ENCODE measurements around the gene LOXHD1. TPM values are rescaled to one million over a fixed set of nuclear protein-coding genes. Genes with fewer than 3 reads are reported as not detected.
A peak's percentile ranks its signal among the peaks of the same experiment; 100 is the strongest.

The LOXHD1 gene
- total and polyA plus RNA-seq, 2 experiments from 2014 or later = 0.21 TPM; not detected in 1

DNA sequence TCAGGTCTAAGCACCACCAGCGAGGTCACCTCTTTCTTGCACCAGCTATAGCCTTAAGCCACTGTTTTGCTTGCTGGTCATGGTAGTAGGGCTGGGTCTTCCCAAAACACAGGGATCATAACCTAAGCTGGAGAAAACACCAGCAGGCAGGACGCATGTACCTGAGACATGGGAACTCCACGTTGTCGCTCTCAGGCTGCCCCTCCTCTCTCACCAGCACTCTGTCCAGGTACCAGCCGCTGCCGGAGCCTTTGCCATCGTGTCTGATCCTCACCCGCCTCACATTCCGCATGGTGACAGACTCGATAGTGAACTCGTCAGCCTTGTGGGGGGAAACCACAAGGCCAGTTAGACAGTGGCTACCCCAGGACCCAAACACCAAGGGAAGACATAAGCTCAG lies 79.5 kb downstream of the LOXHD1 start:
- no peak for DNase-seq (ENCODE audit: low read depth in 1 of 2, low spot score in 1 of 2)
- TF ChIP-seq, protein P1, sequence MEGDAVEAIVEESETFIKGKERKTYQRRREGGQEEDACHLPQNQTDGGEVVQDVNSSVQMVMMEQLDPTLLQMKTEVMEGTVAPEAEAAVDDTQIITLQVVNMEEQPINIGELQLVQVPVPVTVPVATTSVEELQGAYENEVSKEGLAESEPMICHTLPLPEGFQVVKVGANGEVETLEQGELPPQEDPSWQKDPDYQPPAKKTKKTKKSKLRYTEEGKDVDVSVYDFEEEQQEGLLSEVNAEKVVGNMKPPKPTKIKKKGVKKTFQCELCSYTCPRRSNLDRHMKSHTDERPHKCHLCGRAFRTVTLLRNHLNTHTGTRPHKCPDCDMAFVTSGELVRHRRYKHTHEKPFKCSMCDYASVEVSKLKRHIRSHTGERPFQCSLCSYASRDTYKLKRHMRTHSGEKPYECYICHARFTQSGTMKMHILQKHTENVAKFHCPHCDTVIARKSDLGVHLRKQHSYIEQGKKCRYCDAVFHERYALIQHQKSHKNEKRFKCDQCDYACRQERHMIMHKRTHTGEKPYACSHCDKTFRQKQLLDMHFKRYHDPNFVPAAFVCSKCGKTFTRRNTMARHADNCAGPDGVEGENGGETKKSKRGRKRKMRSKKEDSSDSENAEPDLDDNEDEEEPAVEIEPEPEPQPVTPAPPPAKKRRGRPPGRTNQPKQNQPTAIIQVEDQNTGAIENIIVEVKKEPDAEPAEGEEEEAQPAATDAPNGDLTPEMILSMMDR (IDR thresholded peaks at IDR 0.05; ENCODE audit: low read depth, low read length) = no peak
- no peaks in the 10 kb centered on the region for H3K36me3 ChIP-seq

DNA sequence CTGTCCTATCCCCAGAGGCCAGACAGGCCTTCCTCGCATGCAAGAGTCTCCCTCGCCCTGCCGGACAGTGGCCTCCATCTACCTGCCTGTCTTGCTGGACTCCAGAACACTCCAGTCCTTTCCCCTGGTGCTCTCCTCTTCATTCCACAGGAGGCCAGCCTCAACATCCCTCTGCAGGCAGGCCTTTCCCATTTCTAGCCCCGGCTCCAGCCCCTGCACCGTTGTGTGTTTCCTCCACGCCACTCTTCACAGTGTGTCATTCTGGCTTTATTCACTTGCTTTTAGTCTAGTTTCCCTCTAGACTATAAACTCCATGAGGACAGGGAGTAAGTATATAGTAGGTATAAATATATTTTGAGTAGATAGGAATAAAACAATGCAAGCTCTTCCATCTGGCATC lies 81.2 kb downstream of the LOXHD1 start:
- Histone ChIP-seq H3K4me1 (ENCODE audit: low read depth) (peaks cover 8% of the 10 kb centered on the region), H3K27ac (no peak overlapping the region), H3K4me3 (no peak overlapping the region), H3K27me3 (no peaks in the 10 kb centered on the region), H3K36me3 (no peaks in the 10 kb centered on the region), H3K9me3 (ENCODE audit: low read depth) (no peaks in the 10 kb centered on the region)
- TF ChIP-seq, protein P1 (IDR thresholded peaks at IDR 0.05; ENCODE audit: low read depth, low read length) = no peak
- no peak for DNase-seq (ENCODE audit: low read depth in 1 of 2, low spot score in 1 of 2)

More for the DNA sequence above, 79.5 kb downstream of the LOXHD1 start:
- H3K27ac ChIP-seq = no peak overlapping the region
- H3K9me3 ChIP-seq (ENCODE audit: low read depth) = no peaks in the 10 kb centered on the region
- H3K4me3 ChIP-seq = no peak overlapping the region
- peaks cover 8% of the 10 kb centered on the region for H3K4me1 ChIP-seq (ENCODE audit: low read depth)
- no peaks in the 10 kb centered on the region for H3K27me3 ChIP-seq

DNA sequence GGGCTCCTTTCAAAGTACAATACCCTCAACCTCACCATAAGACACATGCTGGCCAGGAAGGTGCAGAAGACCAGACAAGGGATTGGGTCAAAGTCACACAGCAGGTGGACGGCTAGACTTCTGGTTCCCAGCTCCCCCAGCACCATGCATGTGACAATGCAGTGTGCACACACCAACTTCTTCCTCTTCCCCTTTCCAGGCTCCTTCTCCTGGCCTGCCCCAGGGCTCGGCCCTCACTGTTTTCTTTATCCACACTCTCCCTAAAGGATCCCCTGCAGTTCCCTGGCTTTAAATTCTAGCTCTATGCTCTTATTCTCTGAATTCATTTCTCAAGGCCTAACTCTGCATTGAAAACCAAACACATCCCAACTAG lies 82.3 kb downstream of the LOXHD1 start:
- DNase-seq (ENCODE audit: low read depth in 1 of 2, low spot score in 1 of 2) = no peak
- Histone ChIP-seq H3K4me1 (ENCODE audit: low read depth) (peaks cover 8% of the 10 kb centered on the region), H3K27ac (no peak overlapping the region), H3K36me3 (no peaks in the 10 kb centered on the region), H3K4me3 (no peak overlapping the region), H3K27me3 (no peaks in the 10 kb centered on the region), H3K9me3 (ENCODE audit: low read depth) (no peaks in the 10 kb centered on the region)
- TF ChIP-seq, protein P1 (IDR thresholded peaks at IDR 0.05; ENCODE audit: low read depth, low read length) = no peak

DNA sequence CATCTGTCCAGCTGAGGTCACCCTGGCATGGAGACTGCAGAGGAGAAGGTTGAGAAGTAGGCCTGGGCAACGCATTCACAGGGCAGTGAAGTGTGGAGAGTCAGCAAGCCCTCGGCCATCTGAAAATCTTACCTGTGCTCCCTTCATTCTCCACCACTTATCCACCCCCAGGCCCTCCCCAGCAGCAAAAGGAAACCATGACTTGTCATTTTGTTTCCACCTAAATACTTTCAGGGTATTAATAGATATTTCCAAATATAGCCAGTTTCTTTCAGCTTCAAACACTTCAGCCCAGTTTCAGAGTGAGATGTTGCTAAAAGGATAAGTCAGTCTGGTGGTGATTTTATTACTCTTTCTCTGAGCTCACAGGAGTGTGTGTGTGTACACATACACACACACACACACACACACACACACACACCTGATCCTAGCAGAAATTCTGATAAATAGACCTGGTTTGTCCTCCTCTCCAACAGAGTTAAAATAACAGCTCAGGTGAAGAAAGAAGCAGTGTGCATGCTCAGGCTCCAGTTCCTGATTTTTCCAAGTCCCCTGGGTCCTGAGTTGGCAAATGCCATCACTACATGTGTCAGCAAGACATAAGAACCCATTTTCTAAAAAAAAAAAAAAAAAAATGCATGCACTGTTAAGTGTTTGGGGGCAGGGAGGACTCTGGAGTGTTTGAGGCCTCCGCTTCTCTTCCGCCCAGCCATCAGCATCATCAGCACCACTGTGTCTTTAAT lies 82.8 kb downstream of the LOXHD1 start:
- Histone ChIP-seq H3K4me1 (ENCODE audit: low read depth) (peaks cover 8% of the 10 kb centered on the region), H3K27me3 (no peaks in the 10 kb centered on the region), H3K4me3 (no peak overlapping the region), H3K36me3 (no peaks in the 10 kb centered on the region), H3K27ac (peak overlapping the region; percentile 34), H3K9me3 (ENCODE audit: low read depth) (no peaks in the 10 kb centered on the region)
- DNase-seq (ENCODE audit: low read depth in 1 of 2, low spot score in 1 of 2) = no peak
- TF ChIP-seq, protein P1 (IDR thresholded peaks at IDR 0.05; ENCODE audit: low read depth, low read length) = no peak

DNA sequence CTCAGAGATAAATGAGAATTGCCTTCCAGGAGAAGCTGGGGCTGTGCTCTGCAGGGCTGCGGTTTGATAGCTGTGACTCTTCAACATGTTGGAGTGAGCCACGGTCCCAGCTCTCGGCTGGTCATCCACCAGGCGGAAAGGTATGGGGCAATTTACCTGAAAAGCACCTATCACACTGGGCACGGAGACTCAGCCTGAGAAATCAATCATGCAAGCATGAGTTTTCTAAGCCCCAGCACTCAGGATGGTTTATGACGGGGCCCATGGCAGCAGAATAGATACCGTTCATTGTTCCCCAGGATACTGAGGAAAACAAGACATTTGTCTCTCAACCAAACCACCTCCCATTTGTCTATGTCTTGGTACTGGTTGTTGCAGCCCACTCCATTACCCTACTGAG lies 83.9 kb downstream of the LOXHD1 start:
- H3K4me1 ChIP-seq (ENCODE audit: low read depth) = peaks cover 8% of the 10 kb centered on the region
- TF ChIP-seq, protein P1 (IDR thresholded peaks at IDR 0.05; ENCODE audit: low read depth, low read length) = no peak

More for the DNA sequence above, 83.9 kb downstream of the LOXHD1 start:
- no peaks in the 10 kb centered on the region for H3K9me3 ChIP-seq (ENCODE audit: low read depth)
- H3K4me3 ChIP-seq = no peak overlapping the region
- H3K27ac ChIP-seq = no peak overlapping the region
- no peaks in the 10 kb centered on the region for H3K27me3 ChIP-seq
- DNase-seq (ENCODE audit: low read depth in 1 of 2, low spot score in 1 of 2) = no peak
- no peaks in the 10 kb centered on the region for H3K36me3 ChIP-seq
